NB4 (cell line): ENCODE data around the gene MLYCD.

Experiments
- POLR2A ChIP-seq: IDR thresholded peaks from 2 replicates; pipeline ENCODE4 v1.6.1; 2011; ENCODE audit warnings: mild to moderate bottlenecking; ENCODE audit not compliant: insufficient read length; ENCODE audit errors: extremely low read depth
- TF ChIP-seq, protein P1 (sequence below): IDR thresholded peaks from one replicate; pipeline ENCODE4 v1.5.1; 2012; ENCODE audit warnings: low read depth, low read length
- TF ChIP-seq, protein P2 (sequence below): IDR thresholded peaks from 2 replicates; pipeline ENCODE4 v1.6.1; 2011; ENCODE audit warnings: low read depth, low read length

DNA sequence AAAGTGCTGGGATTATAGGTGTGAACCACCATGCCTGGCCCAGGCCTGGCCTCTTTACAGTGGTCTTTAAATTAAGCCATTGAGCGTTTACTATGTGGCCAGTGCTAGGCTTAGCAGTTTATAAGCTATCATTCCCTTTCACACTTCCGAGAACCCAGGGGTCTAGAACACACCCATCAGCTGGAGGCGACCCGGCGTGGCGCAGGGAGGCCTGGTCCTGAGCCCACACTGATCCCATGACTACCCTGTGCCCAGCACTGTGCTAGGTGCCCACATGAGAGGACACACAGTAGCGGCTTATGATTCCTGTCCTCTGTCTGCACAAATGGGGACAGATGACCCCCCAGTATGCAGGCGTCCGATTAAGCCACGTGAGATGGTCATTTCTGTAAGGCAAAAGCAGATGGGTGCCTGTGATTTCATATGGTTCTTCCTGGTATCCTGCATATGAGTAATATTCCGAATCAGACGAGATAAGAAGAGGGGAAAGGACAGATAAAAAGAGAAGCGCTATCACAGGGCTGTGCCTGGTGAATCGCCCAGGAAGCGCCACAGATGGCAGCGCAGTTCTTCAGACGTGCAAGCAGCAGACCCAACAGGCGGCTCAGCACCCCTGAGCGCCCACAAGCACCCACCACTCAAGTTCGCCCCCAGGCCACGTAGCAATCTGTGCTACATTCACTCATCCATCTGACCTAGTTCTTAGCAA is 59.4 kb downstream of the MLYCD start:
- TF ChIP-seq, protein P1, sequence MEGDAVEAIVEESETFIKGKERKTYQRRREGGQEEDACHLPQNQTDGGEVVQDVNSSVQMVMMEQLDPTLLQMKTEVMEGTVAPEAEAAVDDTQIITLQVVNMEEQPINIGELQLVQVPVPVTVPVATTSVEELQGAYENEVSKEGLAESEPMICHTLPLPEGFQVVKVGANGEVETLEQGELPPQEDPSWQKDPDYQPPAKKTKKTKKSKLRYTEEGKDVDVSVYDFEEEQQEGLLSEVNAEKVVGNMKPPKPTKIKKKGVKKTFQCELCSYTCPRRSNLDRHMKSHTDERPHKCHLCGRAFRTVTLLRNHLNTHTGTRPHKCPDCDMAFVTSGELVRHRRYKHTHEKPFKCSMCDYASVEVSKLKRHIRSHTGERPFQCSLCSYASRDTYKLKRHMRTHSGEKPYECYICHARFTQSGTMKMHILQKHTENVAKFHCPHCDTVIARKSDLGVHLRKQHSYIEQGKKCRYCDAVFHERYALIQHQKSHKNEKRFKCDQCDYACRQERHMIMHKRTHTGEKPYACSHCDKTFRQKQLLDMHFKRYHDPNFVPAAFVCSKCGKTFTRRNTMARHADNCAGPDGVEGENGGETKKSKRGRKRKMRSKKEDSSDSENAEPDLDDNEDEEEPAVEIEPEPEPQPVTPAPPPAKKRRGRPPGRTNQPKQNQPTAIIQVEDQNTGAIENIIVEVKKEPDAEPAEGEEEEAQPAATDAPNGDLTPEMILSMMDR = no peak
- TF ChIP-seq POLR2A = no peak
- TF ChIP-seq, protein P2, sequence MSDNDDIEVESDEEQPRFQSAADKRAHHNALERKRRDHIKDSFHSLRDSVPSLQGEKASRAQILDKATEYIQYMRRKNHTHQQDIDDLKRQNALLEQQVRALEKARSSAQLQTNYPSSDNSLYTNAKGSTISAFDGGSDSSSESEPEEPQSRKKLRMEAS = no peak
